Measurements from ENCODE around the gene EEFSEC. TPM values are rescaled to one million over a fixed set of nuclear protein-coding genes. Genes with fewer than 3 reads are reported as not detected.

Gene EEFSEC
- total and polyA plus RNA-seq, 2 experiments from 2014 or later, result 10.1 to 16.2 TPM

GRCh38 chr3:128381609-128382008, 228.3 kb downstream of the EEFSEC start:
- ATAC-seq (no peak), DNase-seq (ENCODE audit: low spot score) (no peak)
- TF ChIP-seq ZNF331 (CRISPR knock-in tag; IDR thresholded peaks at IDR 0.05; ENCODE audit: low read depth), result no peak
- no peaks in the 10 kb centered on the region for H3K9me3 Mint-ChIP-seq
- Histone ChIP-seq H3K4me3 (no peak overlapping the region), H3K27ac (ENCODE audit: low read depth) (no peak overlapping the region), H3K4me1 (ENCODE audit: insufficient read depth) (no peaks in the 10 kb centered on the region), H3K4me2 (no peak overlapping the region), H3K9me2 (ENCODE audit: insufficient read depth) (no peaks in the 10 kb centered on the region), H3K79me2 (replicated peaks; ENCODE audit: insufficient read depth) (no peaks in the 10 kb centered on the region), H3F3A (replicated peaks; ENCODE audit: low read depth) (no peaks in the 10 kb centered on the region), H2AFZ (no peak overlapping the region), H4K20me1 (replicated peaks; ENCODE audit: insufficient read depth) (peaks cover 6% of the 10 kb centered on the region), H3K36me3 (ENCODE audit: insufficient read depth) (no peaks in the 10 kb centered on the region), H3K27me3 (ENCODE audit: insufficient read depth) (no peaks in the 10 kb centered on the region)
- H3K4me3 Mint-ChIP-seq, result no peak overlapping the region
- peaks cover 5% of the 10 kb centered on the region; the same call in 1 of the 3 replicates for H3K4me1 Mint-ChIP-seq
- peaks cover 5% of the 10 kb centered on the region for H3K27me3 Mint-ChIP-seq (ENCODE audit: insufficient read depth, low read depth, poor library complexity)
- H3K36me3 Mint-ChIP-seq (ENCODE audit: low read depth), result no peaks in the 10 kb centered on the region
- H3K27ac Mint-ChIP-seq, result no peak overlapping the region

- H3K79me2 ChIP-seq (replicated peaks; ENCODE audit: insufficient read depth), result no peaks in the 10 kb centered on the region
- Mint-ChIP-seq H3K4me1 (peaks cover 5% of the 10 kb centered on the region; the same call in 1 of the 3 replicates), H3K27ac (no peak overlapping the region), H3K4me3 (no peak overlapping the region), H3K36me3 (ENCODE audit: low read depth) (no peaks in the 10 kb centered on the region), H3K27me3 (ENCODE audit: insufficient read depth, low read depth, poor library complexity) (peaks cover 5% of the 10 kb centered on the region), H3K9me3 (no peaks in the 10 kb centered on the region)
- no peak overlapping the region for H2AFZ ChIP-seq
- no peak for DNase-seq (ENCODE audit: low spot score)
- peaks cover 2% of the 10 kb centered on the region for H4K20me1 ChIP-seq (replicated peaks; ENCODE audit: insufficient read depth)
- no peak overlapping the region for H3K27ac ChIP-seq (ENCODE audit: low read depth)
- no peak overlapping the region for H3K4me3 ChIP-seq
- TF ChIP-seq CTCF (conservative IDR thresholded peaks at IDR 0.05; ENCODE audit: low read depth in 2 of 2) (no peak), ETS1 (IDR thresholded peaks at IDR 0.05) (no peak), POLR2AphosphoS5 (IDR thresholded peaks at IDR 0.05; ENCODE audit: low read depth) (no peak), EZH2phosphoT487 (IDR thresholded peaks at IDR 0.05; ENCODE audit: unreplicated experiment) (no peak)
- no peaks in the 10 kb centered on the region for H3K9me2 ChIP-seq (ENCODE audit: insufficient read depth)
- no peaks in the 10 kb centered on the region for H3K4me1 ChIP-seq (ENCODE audit: insufficient read depth)
- no peaks in the 10 kb centered on the region for H3K36me3 ChIP-seq (ENCODE audit: insufficient read depth)
- ATAC-seq, result no peak
- no peaks in the 10 kb centered on the region for H3K27me3 ChIP-seq (ENCODE audit: insufficient read depth)
- H3F3A ChIP-seq (replicated peaks; ENCODE audit: low read depth), result no peaks in the 10 kb centered on the region
- no peak overlapping the region for H3K4me2 ChIP-seq
These were observed 229.0 kb downstream of the EEFSEC start for GRCh38 chr3:128382221-128382807.
